CD4-positive, alpha-beta T cell treated with Interferon alpha-2 for 1 hour (primary cell): Measurements from ENCODE around the gene MAD1L1.
"Not testable (repeated sequence)": the region's sequence is repeated elsewhere in the genome, so short reads cannot be mapped to it uniquely, and the experiment has no call there.

Experiments
- DNase-seq, 2 donors: peaks; one replicate each; pipeline ENCODE4 v3.0.0-alpha.2; 2020 to 2022

MAD1L1 gene

DNA sequence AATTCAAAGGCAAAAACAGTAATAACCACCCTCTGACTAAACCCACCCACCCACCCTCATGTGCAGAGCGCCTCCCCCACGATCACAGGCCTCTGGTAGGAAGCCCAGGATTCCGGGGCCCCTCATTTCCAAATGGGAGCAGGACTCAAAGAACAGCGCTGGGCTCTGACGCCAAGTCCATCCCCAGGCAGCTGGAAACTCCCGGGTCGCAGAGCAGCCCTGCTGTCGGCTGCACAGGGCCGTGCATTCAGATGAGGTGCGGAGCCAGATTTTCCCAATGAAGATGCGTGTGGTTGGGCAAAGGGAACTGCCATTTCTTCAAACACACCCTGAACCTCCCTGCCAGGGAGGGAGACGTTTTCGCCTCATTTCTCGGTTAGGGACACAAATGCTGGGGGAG is 152.3 kb downstream of the MAD1L1 start:
- no peak for DNase-seq

DNA sequence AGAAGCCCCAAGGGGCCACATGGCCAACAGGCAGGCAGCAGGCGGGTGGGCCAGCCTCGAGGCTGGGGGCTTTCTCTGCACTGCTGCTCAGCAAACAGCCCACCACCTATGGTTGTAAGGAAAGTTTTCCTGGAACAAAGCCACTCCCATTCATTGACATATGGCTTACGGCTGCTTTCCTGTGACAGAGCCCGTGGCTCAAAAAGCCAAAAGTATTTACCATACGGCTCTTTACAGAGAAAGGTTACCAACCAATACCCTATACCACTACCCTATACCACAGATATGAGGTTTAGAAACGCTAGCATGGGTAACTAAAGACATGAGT is 152.7 kb downstream of the MAD1L1 start:
- no peak for DNase-seq

DNA sequence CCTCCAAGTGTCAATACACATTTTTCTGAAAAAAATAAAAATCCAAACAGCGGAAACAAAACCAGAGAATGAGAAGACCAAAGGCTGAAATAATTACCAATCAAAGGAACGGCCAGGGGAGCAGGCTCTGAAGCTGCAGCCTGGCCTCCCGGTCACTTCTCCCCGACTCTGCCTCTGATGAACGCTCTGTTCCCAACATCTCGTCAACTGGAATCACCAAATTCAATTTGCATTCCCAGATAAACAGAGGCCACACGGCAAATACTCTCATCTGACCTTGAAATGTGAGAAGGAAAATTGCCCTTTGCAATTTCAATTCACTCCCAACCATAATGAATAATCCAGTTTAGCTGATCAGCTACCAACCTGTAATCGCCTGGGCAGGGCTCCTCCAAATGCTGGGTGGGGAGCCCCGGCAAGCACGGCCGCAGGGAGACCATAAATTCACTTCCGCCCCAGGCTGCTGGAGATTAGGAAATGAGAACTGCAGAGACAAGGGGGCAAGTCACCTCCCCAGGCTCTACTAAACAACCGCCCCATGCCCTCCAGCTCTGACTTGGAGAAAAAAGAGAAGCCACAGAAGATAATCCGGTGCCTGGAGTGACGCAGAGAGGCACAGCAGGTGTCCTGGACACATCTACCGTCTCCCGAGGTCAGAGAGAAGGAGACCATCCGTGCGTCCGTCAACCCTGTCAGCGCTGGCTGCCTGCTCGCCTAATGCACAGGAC is 153.2 kb downstream of the MAD1L1 start:
- no peak for DNase-seq

DNA sequence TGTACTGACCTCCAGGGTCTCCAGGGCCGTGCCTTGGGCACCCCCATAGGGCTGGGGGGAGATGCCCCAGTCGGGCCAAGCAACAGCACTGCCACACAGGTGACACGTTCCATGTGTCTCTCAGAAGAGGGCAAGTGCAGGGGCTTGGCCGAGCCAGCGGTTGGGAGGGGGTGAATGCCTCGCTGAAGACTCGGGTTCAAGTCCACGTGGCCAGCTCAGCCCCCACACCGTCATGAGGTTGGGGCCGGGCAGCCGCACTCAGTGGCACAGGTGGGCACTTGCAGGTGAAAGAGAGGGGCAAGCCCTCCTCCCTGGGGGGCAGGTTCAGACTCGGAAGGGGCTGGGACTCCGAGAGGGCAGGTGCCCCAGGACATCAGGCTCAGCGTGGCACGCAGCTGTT is 153.8 kb downstream of the MAD1L1 start:
- DNase-seq: no peak

DNA sequence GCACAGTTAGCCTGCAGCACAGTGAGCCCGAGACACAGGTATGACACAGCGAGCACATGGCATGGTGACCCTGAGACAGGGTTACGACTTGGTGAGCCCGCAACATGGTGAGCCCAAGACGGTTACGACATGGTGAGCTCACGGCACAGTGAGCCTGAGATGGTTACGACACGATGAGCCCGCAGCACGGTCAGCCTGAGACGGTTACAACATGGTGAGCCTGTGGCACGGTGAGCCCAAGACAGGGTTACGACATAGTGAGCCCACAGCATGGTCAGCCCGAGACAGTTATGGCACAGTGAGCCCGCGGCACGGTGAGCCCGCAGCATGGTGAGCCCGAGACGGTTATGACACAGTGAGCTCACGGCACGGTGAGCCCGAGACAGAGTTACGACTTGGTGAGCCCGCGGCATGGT is 156.1 kb downstream of the MAD1L1 start:
- DNase-seq: no peak

DNA sequence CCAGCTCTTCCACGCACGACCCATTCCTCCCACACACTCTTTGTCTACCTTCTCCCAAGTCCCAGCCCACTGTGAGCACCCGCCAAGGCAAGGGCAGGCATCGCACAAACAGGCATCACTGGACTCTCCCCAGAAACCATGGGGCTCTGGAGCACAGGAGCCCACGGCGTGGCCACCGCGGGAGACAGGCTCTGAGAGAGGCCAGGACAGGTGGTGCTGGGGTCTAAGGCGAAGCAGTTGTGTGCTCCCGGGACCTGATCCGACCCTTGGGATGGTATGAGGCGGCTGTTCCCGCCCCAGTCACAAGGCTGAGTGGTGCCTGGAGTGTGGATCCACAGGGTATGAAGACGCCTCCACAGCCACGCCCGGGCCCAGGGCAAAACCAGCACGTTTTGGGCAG is 156.9 kb downstream of the MAD1L1 start:
- DNase-seq: no peak

DNA sequence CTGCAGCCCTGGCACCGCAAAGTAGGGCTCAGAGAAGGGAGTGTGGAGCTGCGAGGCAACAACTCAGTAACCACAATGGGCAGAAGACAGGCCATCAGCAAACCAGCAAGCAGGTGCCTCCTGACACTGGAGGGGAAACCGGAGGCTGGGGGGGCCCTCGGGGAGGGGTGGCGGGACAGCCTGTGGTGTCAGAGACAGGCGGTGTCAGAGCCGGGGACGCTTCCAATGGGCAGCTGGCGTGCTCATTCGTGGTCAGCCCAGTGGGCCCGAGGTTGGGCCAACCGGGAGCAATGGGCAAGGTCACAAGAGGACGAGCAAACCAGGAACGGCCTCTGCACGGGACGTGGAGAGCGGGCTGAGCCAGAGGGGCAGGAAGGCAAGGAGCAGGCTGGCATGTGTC is 158.1 kb downstream of the MAD1L1 start:
- no peak for DNase-seq

DNA sequence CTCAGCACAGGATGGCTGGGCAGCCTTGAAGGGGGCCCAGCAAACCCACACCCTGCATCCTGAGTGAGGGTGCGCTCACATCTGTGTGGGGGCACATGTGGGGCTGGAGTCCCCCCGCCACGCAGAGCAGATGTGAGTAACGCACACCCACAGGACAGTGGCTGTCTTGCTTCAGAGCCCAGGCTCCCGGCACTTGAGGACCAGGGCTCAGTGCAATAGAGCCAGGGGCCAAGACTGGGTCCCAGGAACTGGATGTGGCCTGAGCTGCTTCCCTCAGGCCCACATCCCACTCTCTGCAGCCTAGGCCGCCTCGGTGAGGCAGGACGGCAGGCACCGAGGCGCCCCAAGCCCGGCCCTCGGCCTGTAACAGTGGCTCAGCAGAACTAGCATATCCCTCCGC is 159.9 kb downstream of the MAD1L1 start:
- no peak for DNase-seq

DNA sequence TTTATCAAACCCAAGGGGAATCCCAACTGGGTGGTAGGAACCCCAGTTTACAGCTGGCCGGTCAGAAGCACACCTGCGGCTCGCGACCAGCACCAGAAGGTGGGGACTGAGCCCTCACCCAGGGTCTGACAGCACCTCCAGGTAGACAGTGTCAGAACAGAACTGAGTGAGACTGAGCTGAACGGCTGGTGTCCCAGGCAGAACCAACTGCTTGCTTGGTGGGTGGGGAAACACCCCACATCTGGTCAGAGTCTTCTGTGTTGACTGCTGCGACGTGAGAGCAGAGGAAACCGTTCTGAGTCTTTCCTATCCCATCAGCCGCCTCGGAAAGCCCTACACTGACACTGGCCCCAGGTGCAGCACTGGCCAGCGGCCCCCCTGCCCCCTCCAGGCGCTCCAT is 160.7 kb downstream of the MAD1L1 start:
- DNase-seq: no peak

DNA sequence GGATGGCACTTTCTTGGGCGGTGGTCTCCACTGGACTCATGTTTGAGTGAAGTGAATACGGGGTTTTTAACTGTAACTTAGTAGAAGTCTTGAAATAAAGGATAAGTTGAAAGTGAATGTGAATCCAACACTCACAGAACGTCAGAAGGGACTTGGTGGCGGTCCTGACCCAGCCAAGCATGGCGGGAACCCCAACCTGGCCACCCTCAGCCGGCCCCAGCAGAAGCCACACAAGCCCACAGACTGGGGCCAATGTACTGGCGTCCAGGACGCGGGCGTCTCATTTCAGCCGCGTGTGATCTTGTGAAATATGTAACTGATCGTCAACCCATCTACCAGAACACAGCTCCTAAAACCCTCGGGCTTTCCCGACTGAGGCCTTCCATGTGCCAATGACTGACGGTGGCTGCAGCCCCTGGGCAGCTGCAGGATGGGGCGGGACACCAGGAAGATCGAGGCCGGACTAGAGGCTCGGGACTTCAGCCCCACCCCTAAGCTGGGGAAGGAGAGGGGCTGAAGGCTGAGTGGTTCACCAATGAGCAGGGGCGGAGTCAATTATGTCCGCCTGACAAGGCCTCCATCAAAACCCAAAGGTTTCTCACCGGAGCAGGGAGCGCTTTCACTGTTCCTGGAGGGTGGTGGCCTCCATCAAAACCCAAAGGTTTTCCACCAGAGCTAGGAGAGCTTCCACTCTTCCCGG is 161.5 kb downstream of the MAD1L1 start:
- no peak for DNase-seq

DNA sequence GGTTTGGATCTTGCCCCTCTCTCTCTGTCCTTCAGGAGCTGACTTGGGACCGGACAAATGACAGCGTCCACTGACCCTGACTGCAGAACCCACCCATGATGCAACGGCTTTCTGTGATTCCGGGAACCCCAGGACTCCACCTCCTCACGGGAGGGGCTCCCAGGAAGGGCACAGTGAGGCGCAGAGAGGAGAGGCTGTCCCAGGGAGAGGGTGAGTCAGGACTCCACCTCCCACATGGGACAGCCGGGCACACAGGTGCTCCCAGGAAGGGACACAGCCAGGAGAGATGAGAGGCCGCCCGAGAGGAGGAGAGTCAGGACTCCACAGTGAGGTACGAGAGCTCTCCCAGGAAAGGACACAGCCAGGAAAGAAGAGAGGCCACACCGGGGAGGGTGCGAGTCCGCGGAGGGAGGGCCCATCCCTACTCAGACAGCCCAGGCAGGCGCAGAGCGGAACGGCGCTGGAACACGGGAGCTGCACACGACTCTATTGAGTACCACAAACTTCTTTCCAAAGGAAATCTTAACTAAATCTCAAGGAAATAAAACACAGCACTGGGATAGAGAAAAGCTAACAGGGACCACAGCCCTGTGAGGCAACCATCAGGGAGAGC is 162.5 kb downstream of the MAD1L1 start:
- no peak for DNase-seq

DNA sequence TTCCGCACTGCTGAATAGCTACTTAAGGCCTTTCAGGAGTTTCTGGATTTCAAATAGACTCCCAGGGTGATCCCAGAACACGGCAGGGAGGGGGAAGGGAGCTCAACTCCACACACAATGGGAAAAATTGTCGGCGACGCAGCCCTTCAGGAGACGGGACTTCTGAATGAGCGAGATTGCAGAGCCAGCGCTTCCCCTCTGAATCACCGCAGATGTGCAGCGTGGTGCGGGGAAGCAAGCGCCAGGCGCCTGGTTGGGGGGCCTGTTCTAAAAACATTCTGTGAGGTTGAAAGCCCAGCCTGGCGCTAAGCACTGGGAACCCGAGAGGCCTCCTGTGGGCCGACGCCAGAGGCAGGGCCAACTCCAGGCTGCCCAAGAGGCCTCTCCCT is 163.3 kb downstream of the MAD1L1 start:
- no peak for DNase-seq

DNA sequence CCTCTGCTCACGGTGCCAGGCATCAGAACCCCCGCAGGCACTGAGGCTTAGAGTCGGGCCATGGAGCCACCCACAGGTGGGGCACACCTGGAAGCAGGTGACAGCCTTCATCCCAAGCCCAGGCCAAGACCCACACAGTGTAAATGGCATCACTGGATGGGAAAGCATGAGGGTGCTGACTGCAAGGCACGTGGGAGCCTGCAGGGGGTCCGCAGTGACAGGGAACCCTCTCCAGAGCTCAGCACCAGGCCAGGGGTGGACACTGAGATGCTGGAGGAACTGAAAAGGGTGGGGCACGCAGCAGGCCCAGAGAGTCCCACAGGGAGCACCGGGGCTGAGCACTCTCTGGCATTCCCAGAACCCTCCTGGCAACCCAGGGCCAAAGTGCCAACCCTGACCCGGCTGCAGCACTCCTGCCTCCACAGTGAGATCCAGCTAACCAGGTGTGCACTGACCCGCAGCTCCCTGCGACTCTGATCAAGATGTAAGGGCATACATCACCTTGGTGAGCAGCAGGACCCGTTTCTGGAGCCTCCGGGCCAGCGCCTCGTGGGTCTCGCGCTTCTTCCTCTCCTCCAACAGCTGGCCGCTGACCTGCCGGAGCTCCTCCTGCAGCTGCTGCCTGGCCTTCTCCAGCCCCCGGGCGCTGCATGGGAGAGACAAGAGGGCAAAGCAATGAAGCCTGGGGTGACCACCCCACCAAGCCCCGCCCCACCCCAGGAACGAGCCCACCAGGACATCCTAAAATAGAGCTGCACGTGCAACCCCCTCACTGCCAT is 163.9 kb downstream of the MAD1L1 start:
- no peak for DNase-seq

DNA sequence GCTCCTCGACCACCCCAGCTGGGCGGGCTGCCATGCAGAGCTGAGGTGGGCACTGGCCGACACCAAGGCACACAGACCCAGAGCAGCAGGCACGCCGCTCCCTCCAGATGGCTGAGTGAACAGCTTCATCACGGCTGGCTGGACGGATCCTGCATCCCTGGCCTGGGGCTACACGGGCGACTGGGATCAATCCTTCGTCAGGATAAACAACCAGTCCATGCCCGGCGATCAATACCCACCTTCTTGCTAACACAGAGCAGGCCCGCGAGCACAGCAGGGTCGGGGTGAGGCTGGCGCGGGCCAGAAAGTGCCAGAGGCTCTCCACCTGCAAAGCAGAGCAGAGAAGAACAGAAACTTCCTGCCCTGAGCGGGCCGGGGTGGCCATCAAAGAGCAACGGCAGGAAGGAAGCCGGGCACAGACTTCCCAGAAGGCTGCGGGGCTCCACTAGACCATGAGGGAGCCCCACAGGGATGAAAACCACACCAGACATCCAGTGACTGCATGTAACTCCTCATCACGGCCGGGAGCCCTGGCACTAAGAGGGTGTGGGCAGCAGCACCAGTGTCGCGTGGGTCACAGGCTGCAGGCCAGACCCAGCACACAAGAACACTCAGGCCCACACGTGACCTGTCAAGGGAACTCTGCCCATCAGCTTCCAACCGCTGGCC is 166.4 kb downstream of the MAD1L1 start:
- peak; percentile 29 to 35 for DNase-seq

DNA sequence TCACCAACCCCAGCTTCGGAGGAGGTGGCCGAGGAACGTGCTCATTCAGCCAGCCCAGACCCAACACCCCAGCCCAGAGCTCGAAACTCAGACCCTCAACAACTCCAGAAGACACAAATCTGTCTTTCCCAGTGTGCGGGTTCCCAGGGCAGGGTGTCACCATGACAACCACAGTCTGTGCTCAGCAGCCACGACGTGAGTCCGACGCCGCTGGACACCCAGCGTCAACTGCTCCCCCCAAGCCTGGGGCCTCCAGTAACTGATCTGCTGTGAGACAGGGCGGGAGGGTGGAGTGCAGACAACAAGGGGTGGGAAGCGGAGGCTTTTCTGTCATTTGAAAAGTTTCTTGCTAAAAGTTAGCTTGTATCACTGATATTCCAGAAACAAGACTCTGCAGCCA is 167.2 kb downstream of the MAD1L1 start:
- DNase-seq: no peak

DNA sequence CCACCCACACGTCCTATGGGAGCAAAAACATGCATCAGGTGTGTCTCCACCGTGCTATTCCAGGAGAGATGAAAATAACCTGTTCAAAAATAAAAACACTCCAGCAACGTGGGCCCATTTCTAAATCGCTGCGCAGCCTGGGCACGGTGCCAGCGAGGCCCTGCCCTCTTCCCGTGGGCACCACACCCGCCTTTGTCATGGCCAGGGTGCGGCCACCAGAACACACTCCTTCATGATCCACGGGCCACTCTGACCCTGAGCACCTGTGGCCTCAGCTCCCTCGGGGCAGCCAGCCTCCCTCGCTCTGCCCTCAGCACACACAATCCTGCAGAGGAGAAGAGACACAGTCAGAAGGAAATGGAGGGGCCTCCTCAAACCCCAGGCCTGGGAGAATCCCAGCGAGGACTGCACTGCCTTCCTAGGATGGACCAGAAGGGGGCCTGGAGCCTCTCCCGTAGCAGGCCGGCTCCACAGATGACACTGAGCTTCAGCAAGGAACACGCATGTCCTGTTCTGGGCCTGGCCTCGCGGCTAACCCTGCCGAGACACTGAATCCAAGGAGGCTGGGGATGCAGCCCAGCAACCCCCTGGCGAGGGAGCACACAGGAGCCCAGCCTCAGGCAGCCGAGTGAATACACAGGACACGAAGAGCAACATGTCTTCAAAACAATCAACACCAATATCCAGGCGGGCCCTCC is 169.0 kb downstream of the MAD1L1 start:
- no peak for DNase-seq

DNA sequence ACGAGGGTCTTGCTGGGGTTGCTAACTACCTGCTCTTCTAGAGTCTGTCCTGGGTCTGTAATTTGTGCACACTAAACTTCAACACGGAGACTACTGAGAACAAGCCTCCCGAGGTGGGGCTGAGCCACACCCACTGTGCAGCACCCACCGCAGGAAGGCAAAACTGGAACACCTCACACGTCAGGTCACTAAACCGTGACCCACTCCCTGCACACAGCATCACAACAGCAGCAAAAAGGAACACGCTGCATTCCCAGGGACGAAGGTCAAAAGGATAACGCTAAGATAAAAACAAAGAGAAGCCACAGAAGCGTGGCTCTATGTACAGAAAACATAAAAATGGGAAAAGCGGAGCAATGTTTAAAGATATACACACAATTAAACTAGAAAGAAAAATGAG is 170.1 kb downstream of the MAD1L1 start:
- no peak for DNase-seq

DNA sequence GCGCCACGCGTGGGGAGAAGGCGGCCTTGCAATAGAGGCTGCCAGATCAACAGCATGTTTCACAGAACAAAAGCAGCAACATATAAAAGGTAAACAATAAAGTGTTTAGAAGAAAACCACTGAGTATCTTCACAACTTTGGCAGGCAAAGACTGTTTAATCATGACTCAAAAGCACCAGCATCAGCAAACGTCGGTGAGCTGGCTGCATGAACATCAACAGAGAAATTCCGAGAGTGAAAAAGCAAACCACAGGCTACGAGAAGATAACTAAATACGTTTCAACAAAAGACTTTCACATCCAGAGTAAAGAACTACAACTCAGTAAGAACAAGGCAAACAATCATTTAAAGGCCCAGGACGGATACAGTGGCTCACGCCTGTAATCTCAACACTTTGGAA is 172.0 kb downstream of the MAD1L1 start:
- DNase-seq: no peak

DNA sequence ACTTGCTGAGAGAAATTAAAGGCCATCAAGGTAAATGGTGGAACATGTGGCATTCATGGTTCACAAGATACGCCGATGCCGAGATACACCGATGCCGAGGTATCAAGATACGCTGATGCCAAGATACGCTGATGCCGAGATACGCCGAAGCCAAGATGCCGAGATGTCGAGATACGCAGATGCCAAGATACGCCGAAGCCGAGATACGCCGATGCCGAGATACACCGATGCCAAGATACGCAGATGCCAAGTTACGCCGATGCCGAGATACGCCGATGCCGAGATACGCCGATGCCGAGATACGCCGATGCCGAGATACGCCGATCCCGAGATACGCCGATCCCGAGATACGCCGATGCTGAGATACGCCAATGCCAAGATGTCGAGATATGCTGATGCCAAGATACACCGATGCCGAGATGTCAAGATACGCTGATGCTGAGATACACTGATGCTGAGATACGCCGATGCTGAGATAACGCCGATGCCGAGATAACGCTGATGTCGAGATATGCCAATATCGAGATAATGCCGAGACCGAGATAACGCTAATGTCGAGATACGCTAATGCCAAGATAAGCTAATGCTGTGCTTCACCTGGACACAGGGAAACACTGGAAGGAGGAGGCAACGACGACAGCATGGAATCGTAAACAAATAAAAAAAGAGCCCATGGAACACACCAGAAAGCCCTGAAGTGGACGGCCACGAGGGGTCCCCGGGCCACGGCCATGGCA is 172.6 kb downstream of the MAD1L1 start:
- no peak for DNase-seq

DNA sequence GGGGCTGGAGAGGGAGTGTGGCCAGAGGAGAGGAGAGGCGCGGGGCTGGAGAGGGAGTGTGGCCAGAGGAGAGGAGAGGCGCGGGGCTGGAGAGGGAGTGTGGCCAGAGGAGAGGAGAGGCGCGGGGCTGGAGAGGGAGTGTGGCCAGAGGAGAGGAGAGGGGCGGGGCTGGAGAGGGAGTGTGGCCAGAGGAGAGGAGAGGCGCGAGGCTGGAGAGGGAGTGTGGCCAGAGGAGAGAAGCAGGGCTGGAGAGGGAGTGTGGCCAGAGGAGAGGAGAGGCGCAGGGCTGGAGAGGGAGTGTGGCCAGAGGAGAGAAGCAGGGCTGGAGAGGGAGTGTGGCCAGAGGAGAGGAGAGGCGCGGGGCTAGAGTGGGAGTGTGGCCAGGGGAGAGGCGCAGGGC is 174.5 kb downstream of the MAD1L1 start:
- not testable (repeated sequence) for DNase-seq

DNA sequence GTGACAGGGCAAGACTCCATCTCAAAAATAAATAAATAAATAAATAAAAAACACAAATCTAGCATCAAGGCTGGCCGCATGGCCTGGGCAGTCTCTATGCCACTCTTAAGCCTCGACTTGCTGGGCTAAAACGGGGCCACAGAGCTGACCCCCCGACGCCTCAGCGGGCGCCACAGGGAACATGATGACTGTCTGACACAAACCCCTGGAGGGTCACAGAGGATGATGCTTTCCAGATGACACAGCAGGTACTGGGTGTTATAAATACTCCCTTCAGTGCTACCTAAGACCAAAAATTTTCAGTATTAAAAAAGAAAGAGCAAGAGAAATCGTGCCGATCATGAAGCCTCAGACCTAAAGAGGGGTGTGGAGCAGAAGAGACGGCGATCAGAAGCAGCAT is 176.8 kb downstream of the MAD1L1 start:
- no peak for DNase-seq

DNA sequence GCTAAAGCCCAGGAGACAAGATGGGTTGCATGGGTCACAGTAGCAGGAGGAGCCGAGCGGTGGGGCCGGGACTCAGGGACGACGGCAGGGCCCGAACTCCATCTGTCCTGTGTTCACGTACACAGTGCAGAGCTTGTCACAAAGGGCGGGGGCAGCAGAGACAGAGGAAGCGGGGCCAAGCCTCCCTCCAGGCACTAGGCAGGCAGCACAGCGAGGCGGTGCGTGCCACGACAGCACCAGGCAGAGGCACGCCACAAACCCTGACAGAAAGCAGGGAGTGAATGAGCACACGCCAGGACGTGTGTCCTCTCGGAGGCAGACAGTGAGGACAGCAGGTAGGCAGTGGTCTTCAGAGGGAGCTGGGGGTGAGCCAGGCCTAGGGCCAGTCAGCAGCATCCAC is 177.8 kb downstream of the MAD1L1 start:
- DNase-seq: no peak
